CD4-positive, alpha-beta T cell treated with Interleukin-2 at 100 ng/mL for 4 hours (primary cell): ENCODE data around the gene UBTD1.
"Not testable (repeated sequence)": the region's sequence is repeated elsewhere in the genome, so short reads cannot be mapped to it uniquely, and the experiment has no call there.

Experiments
- DNase-seq: peaks from one replicate; pipeline ENCODE4 v3.0.0-alpha.2; 2020; ENCODE audit warnings: low spot score

The UBTD1 gene

GRCh38 chr10:97538839-97539238, 40.1 kb downstream of the UBTD1 start:
- no peak for DNase-seq

- DNase-seq: no peak
Observed at GRCh38 chr10:97539523-97540200, 40.9 kb downstream of the UBTD1 start.

- DNase-seq: no peak
Observed at GRCh38 chr10:97540669-97541500, 42.2 kb downstream of the UBTD1 start.

- DNase-seq: no peak
Observed at GRCh38 chr10:97542169-97543024, 43.7 kb downstream of the UBTD1 start.

- peak; percentile 22 for DNase-seq
Observed at GRCh38 chr10:97543025-97543546, 44.4 kb downstream of the UBTD1 start.

GRCh38 chr10:97546456-97547270, 47.9 kb downstream of the UBTD1 start:
- DNase-seq: no peak

- DNase-seq: no peak
Observed at GRCh38 chr10:97547271-97547600, 48.5 kb downstream of the UBTD1 start.

- DNase-seq: no peak
Observed at GRCh38 chr10:97547962-97548361, 49.2 kb downstream of the UBTD1 start.

- no peak for DNase-seq
Observed at GRCh38 chr10:97548828-97549455, 50.2 kb downstream of the UBTD1 start.

- no peak for DNase-seq
Observed at GRCh38 chr10:97549587-97550322, 51.0 kb downstream of the UBTD1 start.

GRCh38 chr10:97550336-97551149, 51.8 kb downstream of the UBTD1 start:
- no peak for DNase-seq

- DNase-seq: no peak
Observed at GRCh38 chr10:97551271-97551670, 52.5 kb downstream of the UBTD1 start.

GRCh38 chr10:97553575-97554031, 54.9 kb downstream of the UBTD1 start:
- peak; percentile 57 for DNase-seq

- DNase-seq: not testable (repeated sequence)
Observed at GRCh38 chr10:97554336-97554735, 55.6 kb downstream of the UBTD1 start.

GRCh38 chr10:97555541-97555940, 56.8 kb downstream of the UBTD1 start:
- not testable (repeated sequence) for DNase-seq

GRCh38 chr10:97560731-97561381, 62.1 kb downstream of the UBTD1 start:
- DNase-seq: not testable (repeated sequence)

GRCh38 chr10:97561386-97562077, 62.8 kb downstream of the UBTD1 start:
- DNase-seq: not testable (repeated sequence)

GRCh38 chr10:97562329-97562728, 63.6 kb downstream of the UBTD1 start:
- DNase-seq: not testable (repeated sequence)
